ENCODE data around the gene RGS17.

The RGS17 gene

GRCh38 chr6:153034139-153034538 lies 96.9 kb downstream of the RGS17 start:
- H3K4me3 ChIP-seq (ENCODE audit: low read depth, low read length), result no peak overlapping the region
- no peaks in the 10 kb centered on the region for H3K36me3 ChIP-seq
- TF ChIP-seq, protein P1, sequence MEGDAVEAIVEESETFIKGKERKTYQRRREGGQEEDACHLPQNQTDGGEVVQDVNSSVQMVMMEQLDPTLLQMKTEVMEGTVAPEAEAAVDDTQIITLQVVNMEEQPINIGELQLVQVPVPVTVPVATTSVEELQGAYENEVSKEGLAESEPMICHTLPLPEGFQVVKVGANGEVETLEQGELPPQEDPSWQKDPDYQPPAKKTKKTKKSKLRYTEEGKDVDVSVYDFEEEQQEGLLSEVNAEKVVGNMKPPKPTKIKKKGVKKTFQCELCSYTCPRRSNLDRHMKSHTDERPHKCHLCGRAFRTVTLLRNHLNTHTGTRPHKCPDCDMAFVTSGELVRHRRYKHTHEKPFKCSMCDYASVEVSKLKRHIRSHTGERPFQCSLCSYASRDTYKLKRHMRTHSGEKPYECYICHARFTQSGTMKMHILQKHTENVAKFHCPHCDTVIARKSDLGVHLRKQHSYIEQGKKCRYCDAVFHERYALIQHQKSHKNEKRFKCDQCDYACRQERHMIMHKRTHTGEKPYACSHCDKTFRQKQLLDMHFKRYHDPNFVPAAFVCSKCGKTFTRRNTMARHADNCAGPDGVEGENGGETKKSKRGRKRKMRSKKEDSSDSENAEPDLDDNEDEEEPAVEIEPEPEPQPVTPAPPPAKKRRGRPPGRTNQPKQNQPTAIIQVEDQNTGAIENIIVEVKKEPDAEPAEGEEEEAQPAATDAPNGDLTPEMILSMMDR (IDR thresholded peaks at IDR 0.05; ENCODE audit: low read depth, low read length), result no peak
- H3K4me1 ChIP-seq, result no peaks in the 10 kb centered on the region
- no peaks in the 10 kb centered on the region for H3K27me3 ChIP-seq
- DNase-seq, result no peak
- no peaks in the 10 kb centered on the region for H3K9me3 ChIP-seq

DNA sequence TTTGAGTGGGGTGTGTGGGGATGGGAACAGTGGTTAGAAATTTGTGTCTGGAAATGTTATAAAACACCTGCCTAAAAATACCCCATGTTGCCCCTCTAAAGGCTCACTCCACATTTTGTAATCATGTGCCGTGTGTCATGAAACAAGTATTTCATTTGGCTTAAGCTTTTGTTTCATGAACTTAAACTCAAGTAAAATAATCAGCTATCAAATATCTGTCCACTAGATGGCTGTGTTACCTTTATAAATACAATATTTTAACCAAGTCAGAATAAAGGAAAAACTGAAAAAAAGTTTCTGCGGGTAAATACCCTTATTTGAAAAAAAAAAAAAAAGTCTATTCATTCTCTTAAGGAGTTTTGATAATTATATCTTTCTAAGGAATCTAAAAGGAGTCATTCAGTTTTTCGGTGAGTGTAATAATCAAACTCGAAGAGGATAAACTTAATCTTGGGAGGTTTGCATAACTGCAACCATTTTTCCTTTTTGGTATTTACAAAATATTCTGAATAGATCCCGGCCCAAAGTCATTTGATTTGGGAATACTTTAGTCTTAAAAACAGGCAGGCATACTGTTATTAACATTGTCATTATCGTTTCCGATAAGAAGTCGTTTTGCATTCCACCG lies 98.7 kb downstream of the RGS17 start:
- H3K4me3 ChIP-seq (ENCODE audit: low read depth, low read length), result no peak overlapping the region
- TF ChIP-seq, protein P1 (IDR thresholded peaks at IDR 0.05; ENCODE audit: low read depth, low read length), result peak; percentile 33

DNA sequence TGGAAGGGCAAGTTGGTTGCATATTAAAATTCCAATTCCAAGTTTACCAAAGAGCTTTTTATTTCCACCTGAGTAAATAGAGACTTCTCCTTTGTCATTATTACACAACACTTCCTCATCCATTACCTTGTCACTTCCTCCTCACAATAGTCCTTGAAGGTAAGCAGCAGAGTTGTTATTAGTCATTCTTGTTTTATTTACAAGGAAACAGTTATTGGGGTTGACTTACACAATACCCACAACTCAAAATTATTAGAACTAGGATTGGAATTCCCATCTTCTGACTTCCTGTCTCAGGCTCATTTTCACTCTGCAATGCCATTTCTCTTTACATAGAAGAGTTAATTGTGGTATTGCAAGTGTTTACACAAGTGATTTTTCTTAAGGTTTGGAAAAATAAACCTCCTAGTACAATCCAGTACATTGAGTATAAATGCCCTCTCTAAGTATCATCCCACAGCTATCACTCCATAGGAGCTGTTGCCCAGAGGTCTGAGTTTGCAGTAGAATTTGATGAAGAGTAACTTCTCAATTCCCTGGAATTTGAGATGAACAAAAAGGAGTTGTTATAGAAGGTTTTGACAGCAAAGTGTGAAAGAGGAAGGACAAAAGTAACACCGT lies 99.6 kb downstream of the RGS17 start:
- DNase-seq, result no peak
- H3K36me3 ChIP-seq, result no peaks in the 10 kb centered on the region
- TF ChIP-seq, protein P1 (IDR thresholded peaks at IDR 0.05; ENCODE audit: low read depth, low read length), result no peak
- no peak overlapping the region for H3K4me3 ChIP-seq (ENCODE audit: low read depth, low read length)
- no peaks in the 10 kb centered on the region for H3K27me3 ChIP-seq
- no peaks in the 10 kb centered on the region for H3K9me3 ChIP-seq
- no peaks in the 10 kb centered on the region for H3K4me1 ChIP-seq

More for the DNA sequence above, 98.7 kb downstream of the RGS17 start:
- no peak for DNase-seq
- Histone ChIP-seq H3K36me3 (no peaks in the 10 kb centered on the region), H3K4me1 (no peaks in the 10 kb centered on the region), H3K27me3 (no peaks in the 10 kb centered on the region), H3K9me3 (no peaks in the 10 kb centered on the region)

- Histone ChIP-seq H3K36me3 (no peaks in the 10 kb centered on the region), H3K27me3 (no peaks in the 10 kb centered on the region), H3K9me3 (no peaks in the 10 kb centered on the region), H3K4me3 (ENCODE audit: low read depth, low read length) (no peak overlapping the region), H3K4me1 (no peaks in the 10 kb centered on the region)
- TF ChIP-seq, protein P1 (IDR thresholded peaks at IDR 0.05; ENCODE audit: low read depth, low read length), result no peak
- no peak for DNase-seq
Observed at GRCh38 chr6:153028963-153029362, 102.1 kb downstream of the RGS17 start.

DNA sequence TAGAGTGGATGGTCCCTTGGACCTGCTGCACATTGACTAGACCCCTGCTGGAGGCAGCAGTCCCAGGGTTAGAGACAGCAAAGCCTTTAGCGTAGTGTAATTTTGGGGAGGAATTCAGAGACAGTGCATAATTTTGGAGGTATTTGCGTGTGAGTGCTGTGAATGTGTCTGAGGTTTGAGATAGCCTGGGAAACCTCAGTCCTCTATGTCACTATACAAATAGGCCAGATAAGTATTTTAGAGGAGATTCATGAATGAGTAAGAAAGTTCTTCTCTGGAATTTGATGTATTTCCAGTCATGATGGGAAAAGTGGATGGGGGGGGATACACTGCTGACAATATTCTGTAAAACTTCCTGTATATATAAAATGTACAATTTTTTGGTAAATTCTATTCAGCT lies 102.8 kb downstream of the RGS17 start:
- H3K27me3 ChIP-seq, result no peaks in the 10 kb centered on the region
- no peaks in the 10 kb centered on the region for H3K36me3 ChIP-seq
- no peaks in the 10 kb centered on the region for H3K9me3 ChIP-seq
- no peak for DNase-seq
- H3K4me1 ChIP-seq, result no peaks in the 10 kb centered on the region
- TF ChIP-seq, protein P1 (IDR thresholded peaks at IDR 0.05; ENCODE audit: low read depth, low read length), result no peak
- no peak overlapping the region for H3K4me3 ChIP-seq (ENCODE audit: low read depth, low read length)

- no peak for DNase-seq
- no peaks in the 10 kb centered on the region for H3K36me3 ChIP-seq
- H3K4me3 ChIP-seq (ENCODE audit: low read depth, low read length), result no peak overlapping the region
- H3K27me3 ChIP-seq, result no peaks in the 10 kb centered on the region
- TF ChIP-seq, protein P1 (IDR thresholded peaks at IDR 0.05; ENCODE audit: low read depth, low read length), result no peak
- no peaks in the 10 kb centered on the region for H3K4me1 ChIP-seq
- no peaks in the 10 kb centered on the region for H3K9me3 ChIP-seq
Observed at GRCh38 chr6:153027480-153027879, 103.6 kb downstream of the RGS17 start.
